H1 (cell line): Measurements from ENCODE around the gene SCD. TPM values are rescaled to one million over a fixed set of nuclear protein-coding genes. Genes with fewer than 3 reads are reported as not detected.

Source experiments
- BACH1 ChIP-seq: IDR thresholded peaks from 2 replicates; pipeline ENCODE4 v1.6.1; 2012; ENCODE audit warnings: low read length, improper control_type of control experiment
- BRCA1 ChIP-seq: IDR thresholded peaks from 2 replicates; pipeline ENCODE4 v1.6.1; 2012; ENCODE audit warnings: low read depth, low read length, improper control_type of control experiment
- CHD2 ChIP-seq: IDR thresholded peaks from 2 replicates; pipeline ENCODE4 v1.6.1; 2012; ENCODE audit warnings: low read length, improper control_type of control experiment
- CHD7 ChIP-seq: fragments of 300-600 bp; sonication (generic); IDR thresholded peaks from 2 replicates; pipeline ENCODE4 v1.7.1; 2012; ENCODE audit warnings: low read length, moderate library complexity, mild to moderate bottlenecking, inconsistent platforms; ENCODE audit not compliant: insufficient replicate concordance
- GABPA ChIP-seq: IDR thresholded peaks from 2 replicates; pipeline ENCODE4 v1.6.1; 2011; ENCODE audit warnings: mild to moderate bottlenecking, low read length, moderate library complexity, borderline replicate concordance; ENCODE audit not compliant: insufficient read depth
- KDM4A ChIP-seq: IDR thresholded peaks from one replicate; pipeline ENCODE4 v1.7.1; 2012; ENCODE audit warnings: low read depth, mild to moderate bottlenecking, moderate library complexity, low read length, inconsistent platforms; ENCODE audit not compliant: severe bottlenecking
- RFX5 ChIP-seq: IDR thresholded peaks from 2 replicates; pipeline ENCODE4 v1.6.1; 2011; ENCODE audit warnings: low read depth, low read length, improper control_type of control experiment, borderline replicate concordance
- RXRA ChIP-seq: IDR thresholded peaks from 2 replicates; pipeline ENCODE4 v1.6.1; 2011; ENCODE audit warnings: low read depth, mild to moderate bottlenecking, low read length, moderate library complexity; ENCODE audit not compliant: insufficient read depth
- SIRT6 ChIP-seq: IDR thresholded peaks from one replicate; pipeline ENCODE4 v1.7.1; 2012; ENCODE audit warnings: low read length, inconsistent platforms
- SP1 ChIP-seq: IDR thresholded peaks from 2 replicates; pipeline ENCODE4 v1.6.1; 2011; ENCODE audit warnings: low read depth, low read length
- ZNF274 ChIP-seq: IDR thresholded peaks from 2 replicates; pipeline ENCODE4 v1.7.0; 2012; ENCODE audit warnings: low read length, borderline replicate concordance; ENCODE audit errors: extremely low read depth
- polyA plus RNA-seq, 7 experiments: library from polyadenylated mRNA; depleted of rRNA in 3 of 7; stranded (reverse) in 5 of 7; unstranded in 2 of 7; fragments of >200 nt in 5 of 7; fragments of 200-250 nt in 2 of 7; gene quantifications; 1 replicate in 5 of 7; 2 replicates in 1 of 7; 4 replicates in 1 of 7; pipeline versions ENCODE4 v1.2.1 to v1.2.3, GENCODE V29; 2011 to 2013; ENCODE audit warnings: missing spikeins in 2 of 7, mixed read lengths in 2 of 7
- total RNA-seq: library from RNA; stranded (reverse); fragmentation: NEBNext Ultra II Directional; extraction: Animal tissue kit (Norgen Biotek cat#: 25700); gene quantifications from 2 replicates; pipeline ENCODE4 v1.2.1, GENCODE V29; 2021

Gene SCD
- total and polyA plus RNA-seq, 2 of the 8 experiments (the other 6 are each of a cell fraction or from before 2014, with no cell fraction given) = 397 to 621 TPM

- no peak for TF ChIP-seq CHD7
- no peak for TF ChIP-seq BACH1
- no peak for TF ChIP-seq RXRA
- no peak for TF ChIP-seq BRCA1
- no peak for TF ChIP-seq GABPA
- TF ChIP-seq CHD2 = no peak
- TF ChIP-seq SP1 = no peak
- no peak for TF ChIP-seq ZNF274
- no peak for TF ChIP-seq RFX5
- no peak for TF ChIP-seq KDM4A
- TF ChIP-seq SIRT6 = no peak
- TF ChIP-seq, all 59 proteins: peak for 0
Observed at GRCh38 chr10:100403734-100404133, 56.7 kb downstream of the SCD start (continued).
